SK-N-SH (cell line): ENCODE data around the gene OR4K17.
"Not testable (repeated sequence)": the region's sequence is repeated elsewhere in the genome, so short reads cannot be mapped to it uniquely, and the experiment has no call there.

Experiments used
- ELF1 ChIP-seq: IDR thresholded peaks from 2 replicates; pipeline ENCODE4 v1.4.0; 2012
- RFX5 ChIP-seq: IDR thresholded peaks from 2 replicates; pipeline ENCODE4 v1.6.1; 2012; ENCODE audit warnings: mild to moderate bottlenecking, improper control_type of control experiment, low read length

DNA sequence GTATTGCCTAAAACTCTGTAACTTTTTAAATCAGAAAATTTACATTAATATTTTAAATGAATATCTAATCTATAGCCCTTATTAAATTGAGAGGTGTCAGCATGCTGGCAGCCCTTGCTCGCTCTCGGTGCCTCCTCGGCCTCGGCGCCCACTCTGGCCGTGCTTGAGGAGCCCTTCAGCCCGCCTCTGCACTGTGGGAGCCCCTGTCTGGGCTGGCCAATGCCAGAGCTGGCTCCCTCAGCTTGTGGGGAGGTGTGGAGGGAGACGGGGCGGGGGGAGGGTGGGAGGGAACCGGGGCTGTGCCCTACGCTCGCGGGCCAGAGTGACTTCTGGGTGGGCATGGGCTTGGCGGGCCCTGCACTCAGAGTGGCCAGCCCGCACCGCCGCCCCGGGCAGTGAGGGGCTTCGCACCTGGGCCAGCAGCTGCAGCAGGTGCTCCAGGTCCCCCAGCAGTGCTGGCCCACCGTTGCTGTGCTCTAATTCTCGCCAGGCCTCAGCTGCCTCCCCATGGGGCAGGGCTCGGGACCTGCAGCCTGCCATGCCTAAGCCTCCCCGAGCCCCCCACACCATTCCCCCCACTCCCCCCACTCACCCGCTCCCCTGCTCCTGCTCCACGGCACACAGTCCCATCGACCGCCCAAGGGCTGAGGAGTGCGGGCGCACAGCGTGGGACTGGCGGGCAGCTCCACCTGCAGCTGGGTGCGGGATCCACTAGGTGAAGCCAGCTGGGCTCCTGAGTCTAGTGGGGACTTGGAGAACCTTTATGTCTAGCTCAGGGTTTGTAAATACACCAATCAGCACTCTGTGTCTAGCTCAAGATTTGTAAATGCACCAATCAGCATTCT is 11.4 kb upstream of the OR4K17 start:
- TF ChIP-seq ELF1, RFX5: not testable (repeated sequence)
